ENCODE results near the gene ZNF521.

Gene ZNF521

DNA sequence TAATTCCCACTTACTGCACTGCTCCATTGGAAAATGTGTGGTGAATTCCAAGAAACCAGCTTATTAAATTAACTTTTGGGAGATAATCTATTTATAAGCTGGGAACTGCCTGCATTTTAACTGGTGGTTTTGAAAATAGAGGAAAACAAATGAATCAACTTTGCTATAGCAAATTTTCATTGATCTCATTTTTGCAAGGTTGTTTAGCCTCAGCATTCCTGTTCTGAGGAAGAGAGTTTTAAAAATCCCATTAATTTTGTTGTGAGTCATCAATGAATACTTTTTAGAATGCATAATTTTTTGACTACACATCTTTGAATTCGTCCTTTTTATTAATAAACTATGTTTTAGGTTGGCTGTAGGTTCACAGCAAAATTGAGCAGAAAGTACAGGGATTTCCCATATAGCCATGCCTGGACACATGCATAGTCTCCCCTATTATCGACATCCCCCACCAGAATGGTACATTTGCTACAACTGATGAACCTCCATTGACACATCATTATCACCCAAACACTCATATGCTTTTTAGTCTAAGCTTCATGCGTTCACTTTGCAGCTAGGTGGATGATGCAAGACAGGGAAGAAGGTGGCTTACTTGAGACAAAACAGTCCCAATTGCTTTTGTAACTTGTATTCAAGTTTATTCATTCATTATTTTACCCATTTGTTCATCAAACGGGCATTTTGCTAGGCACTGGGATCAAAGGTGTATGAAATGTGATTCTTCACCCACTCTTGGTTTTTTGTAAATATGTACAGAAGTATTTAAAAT lies 106.9 kb downstream of the ZNF521 start:
- DNase-seq, result no peak

GRCh38 chr18:25244170-25244569 lies 107.8 kb downstream of the ZNF521 start:
- DNase-seq, result no peak

- DNase-seq, result no peak
These were observed 108.2 kb downstream of the ZNF521 start for GRCh38 chr18:25243754-25244153.

DNA sequence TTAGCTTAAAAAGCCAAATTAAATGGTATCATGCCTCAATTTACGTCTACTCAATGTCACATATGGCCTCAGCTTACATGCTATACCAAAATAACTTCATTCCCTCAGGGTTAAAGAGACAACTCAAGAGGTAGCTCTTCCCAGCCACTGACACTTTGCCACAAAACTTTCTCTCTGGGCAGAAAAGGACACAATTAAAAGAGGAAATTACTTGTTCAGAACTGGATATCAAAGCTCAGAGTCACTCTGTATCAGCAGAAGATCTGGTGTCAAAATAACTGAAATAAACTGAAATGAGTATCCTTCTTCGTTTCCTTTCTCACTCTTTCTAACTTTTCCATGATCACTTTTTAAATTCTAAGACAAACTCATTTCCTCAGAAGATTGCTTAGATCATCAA lies 108.7 kb downstream of the ZNF521 start:
- DNase-seq, result no peak

DNA sequence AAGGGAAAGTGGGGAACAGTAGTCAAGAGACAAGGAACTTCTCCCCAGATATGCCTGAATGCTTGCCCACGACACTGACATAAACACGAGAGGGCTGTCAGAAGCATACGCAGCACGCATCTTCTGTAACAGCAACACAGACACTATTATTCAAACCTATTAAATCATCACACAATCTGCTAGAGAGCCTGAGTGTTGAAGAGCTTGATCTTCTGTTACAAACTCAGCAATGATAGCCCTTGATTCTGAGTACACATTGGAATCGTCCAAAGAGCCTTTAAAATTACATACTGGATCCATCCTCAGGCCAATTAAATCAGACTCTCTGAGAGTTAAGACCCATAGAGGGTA lies 111.6 kb downstream of the ZNF521 start:
- no peak for DNase-seq

- DNase-seq, result no peak
These were observed 112.2 kb downstream of the ZNF521 start for GRCh38 chr18:25239581-25240419.

GRCh38 chr18:25239151-25239550 lies 112.8 kb downstream of the ZNF521 start:
- no peak for DNase-seq

DNA sequence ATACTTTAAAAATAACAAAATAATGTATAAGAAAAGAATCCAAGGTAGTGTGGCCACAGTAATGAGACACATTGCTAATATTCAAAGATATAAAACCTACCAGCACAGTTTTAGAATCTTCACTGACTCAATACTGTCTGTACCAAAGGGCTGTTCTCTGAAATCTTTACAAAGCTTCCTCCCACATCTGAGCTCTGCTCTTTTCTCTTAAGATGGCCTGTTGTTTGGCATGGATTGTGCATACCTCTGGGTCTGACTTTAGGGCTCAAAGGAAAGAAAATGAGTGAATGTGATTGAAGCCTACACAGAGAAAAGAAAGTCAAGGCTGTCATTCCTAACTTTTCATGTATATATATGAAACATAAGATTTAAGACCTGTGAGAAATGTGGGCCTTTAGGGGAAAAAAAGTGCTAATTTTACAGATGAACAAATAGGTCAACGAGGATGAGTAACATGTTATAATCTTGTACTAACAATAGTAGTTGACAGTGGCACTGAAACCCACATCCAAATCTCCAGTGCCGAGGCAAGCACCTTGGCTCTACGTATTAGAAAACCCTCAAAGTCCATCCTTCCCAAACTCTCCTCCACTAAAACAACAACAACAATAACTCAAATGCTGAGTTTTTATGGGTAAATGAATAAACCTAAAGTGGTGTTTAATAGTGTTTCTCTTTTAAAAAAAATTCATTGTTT lies 114.2 kb downstream of the ZNF521 start:
- no peak for DNase-seq

- no peak for DNase-seq
These were observed 115.2 kb downstream of the ZNF521 start for GRCh38 chr18:25236736-25237135.

- DNase-seq, result no peak
These were observed 116.4 kb downstream of the ZNF521 start for GRCh38 chr18:25235401-25236042.

DNA sequence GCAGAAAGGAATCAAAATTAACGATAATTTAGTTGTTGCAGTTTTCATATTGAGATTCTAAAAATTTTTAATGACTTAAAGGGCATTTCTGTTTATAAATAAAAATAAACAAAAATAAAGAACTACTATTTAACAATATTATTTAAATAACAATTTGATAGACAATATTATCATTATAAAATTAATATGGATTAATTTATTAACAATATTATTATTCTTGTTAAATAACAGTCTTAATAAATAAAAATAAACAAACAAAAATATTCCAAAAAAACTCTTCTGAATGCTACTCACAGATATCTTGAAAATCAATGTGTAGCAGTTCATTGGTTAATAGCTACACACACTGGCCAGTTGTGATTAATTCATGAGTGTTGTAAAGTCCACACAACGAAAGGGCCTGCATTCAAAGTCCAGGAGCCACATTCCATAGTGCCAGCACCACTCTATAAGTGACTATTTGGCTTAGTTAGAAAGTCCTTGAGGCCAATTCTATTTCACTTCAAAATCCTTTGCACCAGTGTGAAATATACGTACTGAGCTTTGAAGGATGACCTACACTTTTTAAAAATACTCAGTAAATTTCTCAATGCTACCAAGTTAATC lies 117.1 kb downstream of the ZNF521 start:
- no peak for DNase-seq

GRCh38 chr18:25234322-25234639 lies 117.7 kb downstream of the ZNF521 start:
- no peak for DNase-seq

- no peak for DNase-seq
These were observed 118.2 kb downstream of the ZNF521 start for GRCh38 chr18:25233528-25234321.

DNA sequence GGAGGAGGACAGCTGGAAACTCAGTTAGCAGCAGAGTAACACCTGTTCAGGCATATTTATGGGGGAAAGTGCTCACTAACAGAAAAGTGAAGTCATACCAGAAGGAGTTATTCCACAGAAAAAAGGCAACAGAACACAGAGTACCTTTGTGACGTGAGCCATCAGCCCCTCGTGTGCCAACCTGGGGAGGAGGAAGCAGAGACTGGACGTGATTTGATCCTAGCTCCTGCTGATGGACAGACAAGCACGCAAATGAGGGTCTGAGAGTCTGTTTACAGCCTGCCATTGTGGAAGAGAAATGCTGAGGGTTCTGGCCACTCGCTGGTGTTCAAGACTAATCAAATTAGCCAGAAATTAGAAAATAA lies 120.7 kb downstream of the ZNF521 start:
- DNase-seq, result no peak

DNA sequence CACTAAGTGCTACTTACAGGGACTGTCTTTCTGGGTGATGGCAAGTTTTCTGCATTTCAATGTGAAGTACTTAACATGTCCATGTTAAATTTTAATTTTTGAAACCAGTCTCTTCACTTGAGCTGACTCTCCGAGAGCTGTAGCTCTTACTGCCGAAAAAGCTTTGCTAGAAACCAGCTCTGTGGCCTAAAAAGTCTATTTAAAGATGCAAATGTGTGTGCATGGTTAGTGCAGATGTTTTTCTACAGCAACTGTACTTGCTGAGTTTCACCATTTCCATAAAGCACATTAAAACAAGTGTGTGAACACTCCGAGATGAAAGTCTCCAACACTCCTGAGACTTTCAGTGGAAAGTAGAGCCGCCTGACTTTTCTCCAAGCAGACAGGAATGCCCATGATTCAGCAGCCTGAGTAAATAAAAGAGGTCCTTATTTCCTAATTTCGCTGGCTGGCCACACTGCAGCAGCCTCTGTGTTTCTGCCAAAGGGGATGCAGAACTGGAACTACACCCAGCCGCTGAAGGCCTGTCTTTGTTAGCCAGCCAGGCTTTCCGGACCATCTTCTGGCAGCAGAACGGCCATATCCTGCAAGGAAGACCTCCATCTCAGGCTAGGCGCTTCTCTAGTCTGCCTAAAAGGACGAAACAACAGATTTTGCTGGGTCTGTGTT lies 121.2 kb downstream of the ZNF521 start:
- DNase-seq, result no peak

DNA sequence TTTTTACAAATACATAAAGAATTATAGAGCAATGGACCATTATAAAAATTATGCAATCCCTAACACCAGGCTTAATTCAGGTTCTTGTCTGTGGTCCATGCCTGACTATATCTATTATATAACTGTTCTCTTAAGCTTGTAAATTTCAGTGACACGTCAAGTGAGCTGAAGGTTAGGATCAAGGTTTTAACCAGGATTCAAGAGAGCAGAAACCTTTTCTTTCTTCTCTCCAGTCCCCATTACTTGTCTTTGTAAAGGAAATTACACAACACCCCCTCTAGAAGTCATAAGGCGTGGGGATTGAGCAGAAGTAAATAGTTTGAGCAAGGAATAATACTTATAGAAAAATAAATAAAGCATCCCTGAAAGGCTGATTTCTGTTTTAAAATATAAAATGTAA lies 122.0 kb downstream of the ZNF521 start:
- DNase-seq, result no peak

- DNase-seq, result no peak
These were observed 122.9 kb downstream of the ZNF521 start for GRCh38 chr18:25229081-25229480.

- DNase-seq, result no peak
These were observed 123.6 kb downstream of the ZNF521 start for GRCh38 chr18:25228410-25228809.

DNA sequence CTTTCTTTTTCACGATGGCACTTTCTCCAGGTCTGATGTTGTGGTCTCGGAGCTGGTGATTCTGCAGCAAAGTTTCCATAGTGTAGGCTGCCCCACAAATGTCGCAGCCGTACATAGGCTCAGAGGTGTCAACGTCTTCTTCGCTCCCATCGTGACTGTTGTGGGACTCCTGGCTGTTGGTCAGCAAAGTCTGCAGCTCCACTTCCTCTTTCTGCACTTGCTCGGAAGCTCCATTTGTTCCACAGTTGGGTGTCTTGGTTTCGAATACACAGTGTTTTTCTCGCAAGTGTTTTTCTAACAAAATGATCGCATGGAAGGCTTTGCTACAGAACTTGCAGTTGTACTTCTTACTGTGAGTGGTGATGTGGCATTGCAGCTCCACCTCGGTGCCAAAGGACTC lies 126.8 kb downstream of the ZNF521 start:
- no peak for DNase-seq

- DNase-seq, result no peak
These were observed 127.8 kb downstream of the ZNF521 start for GRCh38 chr18:25223899-25224886.

Measured in SHP77 (cell line).